GM21529 (cell line): Measurements from ENCODE around the gene MOB2.

Experiments
- ATAC-seq: cut with Tn5 transposase; IDR thresholded peaks from one replicate; pipeline ENCODE4 v1.9.1; 2021; ENCODE audit not compliant: unreplicated experiment

The MOB2 gene

GRCh38 chr11:1473786-1474185 is 12.8 kb downstream of the MOB2 start:
- ATAC-seq: no peak

- no peak for ATAC-seq
Measured at GRCh38 chr11:1473011-1473628, 13.5 kb downstream of the MOB2 start.

- ATAC-seq: no peak
Measured at GRCh38 chr11:1472180-1473005, 14.2 kb downstream of the MOB2 start.

GRCh38 chr11:1471736-1472135 is 14.8 kb downstream of the MOB2 start:
- ATAC-seq: no peak

GRCh38 chr11:1470681-1471611 is 15.6 kb downstream of the MOB2 start:
- ATAC-seq: no peak

GRCh38 chr11:1469911-1470680 is 16.5 kb downstream of the MOB2 start:
- no peak for ATAC-seq

GRCh38 chr11:1469287-1469910 is 17.2 kb downstream of the MOB2 start:
- ATAC-seq: no peak

GRCh38 chr11:1468473-1469066 is 18.0 kb downstream of the MOB2 start:
- no peak for ATAC-seq

GRCh38 chr11:1468002-1468401 is 18.6 kb downstream of the MOB2 start:
- no peak for ATAC-seq

- ATAC-seq: no peak
Measured at GRCh38 chr11:1467270-1467669, 19.3 kb downstream of the MOB2 start.

- ATAC-seq: no peak
Measured at GRCh38 chr11:1466784-1467183, 19.8 kb downstream of the MOB2 start.

GRCh38 chr11:1463056-1463455 is 23.5 kb downstream of the MOB2 start:
- no peak for ATAC-seq

- no peak for ATAC-seq
Measured at GRCh38 chr11:1462698-1462975, 23.9 kb downstream of the MOB2 start.

GRCh38 chr11:1461826-1462697 is 24.5 kb downstream of the MOB2 start:
- no peak for ATAC-seq

GRCh38 chr11:1460986-1461825 is 25.4 kb downstream of the MOB2 start:
- ATAC-seq: no peak

- no peak for ATAC-seq
Measured at GRCh38 chr11:1460396-1460985, 26.1 kb downstream of the MOB2 start.

GRCh38 chr11:1459764-1460395 is 26.7 kb downstream of the MOB2 start:
- no peak for ATAC-seq

- ATAC-seq: no peak
Measured at GRCh38 chr11:1459219-1459575, 27.4 kb downstream of the MOB2 start.
